Mammary epithelial cell (primary cell): Measurements from ENCODE around the gene ZCCHC24.

Experiments
- EZH2 ChIP-seq: IDR thresholded peaks from 2 replicates; pipeline ENCODE4 v1.6.1; 2012; ENCODE audit warnings: low read length, inconsistent platforms, borderline replicate concordance
- TF ChIP-seq, protein P1 (sequence below), 2 donors: IDR thresholded peaks in 1 of 2; conservative IDR thresholded peaks in 1 of 2; 2 replicates each; pipeline ENCODE4 v1.5.1; 2011 to 2012; ENCODE audit warnings: inconsistent platforms in 2 of 2, low read length in 2 of 2, mild to moderate bottlenecking in 2 of 2, control low read depth in 1 of 2, low read depth in 1 of 2; ENCODE audit not compliant: insufficient read depth in 1 of 2; ENCODE audit errors: extremely low read depth in 1 of 2

DNA sequence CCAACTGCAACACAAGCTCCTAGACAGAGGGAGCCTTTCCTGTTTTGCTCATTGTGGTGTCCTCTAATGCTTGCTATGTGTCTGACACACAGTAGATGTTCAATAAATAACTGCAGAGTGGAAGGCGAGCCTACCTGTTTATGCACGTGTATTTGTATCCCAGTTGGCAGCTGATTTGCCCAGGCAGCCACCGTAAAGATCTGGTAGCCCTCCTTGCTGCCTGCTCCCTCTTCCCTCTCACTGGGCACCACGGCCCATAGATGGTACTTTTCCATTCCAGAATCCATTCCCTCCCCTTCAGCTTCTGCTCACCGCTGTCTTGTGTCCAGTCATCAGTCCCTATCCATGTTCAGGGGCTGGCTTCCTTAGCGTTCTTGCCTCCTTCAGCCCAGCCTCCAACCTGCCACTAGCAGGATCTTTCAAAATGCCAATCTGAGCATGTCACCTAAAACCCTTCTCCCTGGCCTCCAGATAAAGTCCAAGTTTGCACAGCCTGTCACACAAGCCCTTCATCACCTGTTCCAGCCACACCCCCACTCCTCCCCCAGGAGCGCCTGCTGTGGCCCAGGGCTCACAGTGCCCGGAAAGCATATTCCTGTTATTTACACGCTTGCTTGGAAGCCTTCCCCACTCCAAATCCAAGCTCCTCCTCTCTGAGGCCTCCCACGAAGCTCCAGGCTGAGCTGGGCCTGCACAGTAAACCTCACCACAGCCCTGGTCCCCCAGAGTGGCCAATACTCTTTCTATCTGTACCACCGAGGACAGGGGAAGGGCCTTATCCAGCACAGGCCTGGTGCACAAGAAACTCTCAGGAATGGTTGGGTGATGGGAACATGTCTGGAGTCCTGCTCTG, 21.0 kb downstream of the ZCCHC24 start:
- TF ChIP-seq, protein P1, sequence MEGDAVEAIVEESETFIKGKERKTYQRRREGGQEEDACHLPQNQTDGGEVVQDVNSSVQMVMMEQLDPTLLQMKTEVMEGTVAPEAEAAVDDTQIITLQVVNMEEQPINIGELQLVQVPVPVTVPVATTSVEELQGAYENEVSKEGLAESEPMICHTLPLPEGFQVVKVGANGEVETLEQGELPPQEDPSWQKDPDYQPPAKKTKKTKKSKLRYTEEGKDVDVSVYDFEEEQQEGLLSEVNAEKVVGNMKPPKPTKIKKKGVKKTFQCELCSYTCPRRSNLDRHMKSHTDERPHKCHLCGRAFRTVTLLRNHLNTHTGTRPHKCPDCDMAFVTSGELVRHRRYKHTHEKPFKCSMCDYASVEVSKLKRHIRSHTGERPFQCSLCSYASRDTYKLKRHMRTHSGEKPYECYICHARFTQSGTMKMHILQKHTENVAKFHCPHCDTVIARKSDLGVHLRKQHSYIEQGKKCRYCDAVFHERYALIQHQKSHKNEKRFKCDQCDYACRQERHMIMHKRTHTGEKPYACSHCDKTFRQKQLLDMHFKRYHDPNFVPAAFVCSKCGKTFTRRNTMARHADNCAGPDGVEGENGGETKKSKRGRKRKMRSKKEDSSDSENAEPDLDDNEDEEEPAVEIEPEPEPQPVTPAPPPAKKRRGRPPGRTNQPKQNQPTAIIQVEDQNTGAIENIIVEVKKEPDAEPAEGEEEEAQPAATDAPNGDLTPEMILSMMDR (conservative IDR thresholded peaks at IDR 0.05 in 1 of 2, IDR thresholded peaks at IDR 0.05 in 1 of 2; ENCODE audit: extremely low read depth in 1 of 2, insufficient read depth in 1 of 2, low read depth in 1 of 2, low read length in 2 of 2): no peak
- no peak for TF ChIP-seq EZH2
